ENCODE results near the gene C4orf54.

The C4orf54 gene

GRCh38 chr4:99657798-99658197 lies at the start of gene C4orf54:
Gene C4orf54 (minus strand): TSS chr4:99657828. CDS start chr4:99654648, 3,180 bp downstream.
- FAIRE-seq: no peak

- no peak for FAIRE-seq
Measured at GRCh38 chr4:99705891-99706290, 48.3 kb upstream of the C4orf54 start.

- no peak for FAIRE-seq
Measured at GRCh38 chr4:99696801-99697200, 39.2 kb upstream of the C4orf54 start.

- no peak for FAIRE-seq
Measured at GRCh38 chr4:99693140-99693539, 35.5 kb upstream of the C4orf54 start.

- no peak for FAIRE-seq
Measured at GRCh38 chr4:99690990-99691389, 33.4 kb upstream of the C4orf54 start.

- no peak for FAIRE-seq
Measured at GRCh38 chr4:99690472-99690871, 32.8 kb upstream of the C4orf54 start.

GRCh38 chr4:99687120-99687519 lies 29.5 kb upstream of the C4orf54 start:
- no peak for FAIRE-seq

- FAIRE-seq: no peak
Measured at GRCh38 chr4:99685234-99685633, 27.6 kb upstream of the C4orf54 start.

GRCh38 chr4:99683895-99684294 lies 26.3 kb upstream of the C4orf54 start:
- FAIRE-seq: no peak

GRCh38 chr4:99679976-99680375 lies 22.3 kb upstream of the C4orf54 start:
- FAIRE-seq: no peak

- no peak for FAIRE-seq
Measured at GRCh38 chr4:99679204-99679603, 21.6 kb upstream of the C4orf54 start.

- no peak for FAIRE-seq
Measured at GRCh38 chr4:99677161-99677560, 19.5 kb upstream of the C4orf54 start.

- no peak for FAIRE-seq
Measured at GRCh38 chr4:99670409-99671073, 12.9 kb upstream of the C4orf54 start.

GRCh38 chr4:99669084-99669483 lies 11.5 kb upstream of the C4orf54 start:
- no peak for FAIRE-seq

GRCh38 chr4:99668472-99668871 lies 10.8 kb upstream of the C4orf54 start:
- no peak for FAIRE-seq

- FAIRE-seq: no peak
Measured at GRCh38 chr4:99665983-99666382, 8.4 kb upstream of the C4orf54 start.

- FAIRE-seq: no peak
Measured at GRCh38 chr4:99664716-99665115, 7.1 kb upstream of the C4orf54 start.

GRCh38 chr4:99661907-99662306 lies 4.3 kb upstream of the C4orf54 start:
- no peak for FAIRE-seq

GRCh38 chr4:99658666-99659065 lies 1.0 kb upstream of the C4orf54 start:
- no peak for FAIRE-seq

GRCh38 chr4:99655308-99656081 lies 2.1 kb downstream of the C4orf54 start:
- FAIRE-seq: no peak

GRCh38 chr4:99654361-99654761 lies 3.3 kb downstream of the C4orf54 start:
- no peak for FAIRE-seq

GRCh38 chr4:99653916-99654315 lies 3.7 kb downstream of the C4orf54 start:
- FAIRE-seq: no peak

- FAIRE-seq: no peak
Measured at GRCh38 chr4:99652596-99653436, 4.8 kb downstream of the C4orf54 start.

Data from A204.1 (cell line).